Ovary (tissue), 9 donors: ENCODE data around the gene VKORC1. TPM values are rescaled to one million over a fixed set of nuclear protein-coding genes. Genes with fewer than 3 reads are reported as not detected.

ENCODE experiments used
- DNase-seq, 5 donors: peaks; one replicate each; pipeline ENCODE4 v3.0.0-alpha.2; 2019 to 2020
- H3K27ac ChIP-seq, 2 donors: fragments of 200-600 bp; one replicate each; pipeline versions ENCODE4 v1.5.1 to v1.8.0; 2019 to 2022
- H3K27me3 ChIP-seq: fragments of 200-600 bp; one replicate; pipeline ENCODE4 v1.8.0; 2022
- H3K36me3 ChIP-seq: fragments of 200-600 bp; sonication (generic); one replicate; pipeline ENCODE4 v1.5.1; 2019
- H3K4me1 ChIP-seq: one replicate; pipeline ENCODE4 v1.8.1; 2013; ENCODE audit warnings: mild to moderate bottlenecking, moderate library complexity; ENCODE audit not compliant: insufficient read depth
- H3K4me3 ChIP-seq: fragments of 200-600 bp; sonication (generic); one replicate; pipeline ENCODE4 v1.5.1; 2017
- H3K9me3 ChIP-seq, 2 donors: fragments of 200-600 bp in 1 of 2; sonication (generic) in 1 of 2; one replicate each; pipeline versions ENCODE4 v1.5.1 to v1.8.1; 2013 to 2019; ENCODE audit warnings: mild to moderate bottlenecking in 1 of 2, moderate library complexity in 1 of 2
- EP300 ChIP-seq: sonication (generic); formaldehyde crosslinking; IDR thresholded peaks from one replicate; pipeline ENCODE4 v1.6.1; 2017; ENCODE audit warnings: antibody characterized with exemption
- POLR2A ChIP-seq: fragments of 450-650 bp; IDR thresholded peaks from one replicate; pipeline ENCODE4 v1.6.1; 2017; ENCODE audit warnings: antibody characterized with exemption, mild to moderate bottlenecking, moderate library complexity
- WGBS, 3 donors: extraction: QIAGEN DNeasy Blood & Tissue Kit in 1 of 3; methylation state at CpG; one replicate each; pipeline versions ENCODE4 v1.1.5 to v1.1.7; 2013 to 2017; 5-methylcytosine and 5-hydroxymethylcytosine counted together
- intact Hi-C, 4 donors: fragments of 100-400 bp; cut with DNase I; formaldehyde crosslinking; loops; one replicate each; pipeline versions ENCODE4 v1.11.0 to v1.15.1; 2022 to 2023
- polyA plus RNA-seq, 2 donors: library from polyadenylated mRNA; stranded (reverse); fragments of 200-250 nt in 1 of 2; fragments of 350-450 nt in 1 of 2; fragmentation: Illumina TruSeq in 1 of 2; extraction: RNeasy Lipid Tissue Mini Kit (QIAGEN cat#74804) in 1 of 2; gene quantifications; one replicate each; pipeline ENCODE4 v1.2.3, GENCODE V29; 2013 to 2014
- total RNA-seq, 7 donors: library from RNA; depleted of rRNA in 2 of 7; stranded (reverse); fragments of >200 nt in 2 of 7; fragmentation: NEBNext Ultra II Directional in 3 of 7; extraction: Animal tissue kit (Norgen Biotek cat#: 25700) in 3 of 7; gene quantifications; one replicate each; pipeline versions ENCODE4 v1.1.0 to v1.2.4, GENCODE V29; 2016 to 2023
- TF ChIP-seq, protein P1 (sequence below), 3 donors: fragments of 450-650 bp in 2 of 3; fragments of 200-600 bp in 1 of 3; IDR thresholded peaks; one replicate each; pipeline versions ENCODE4 v1.5.1 to v1.8.0; 2016 to 2022; ENCODE audit warnings: antibody characterized with exemption in 3 of 3, mild to moderate bottlenecking in 1 of 3
- donor health status: DM: no; HTN: no; CAD: no; lungs with moderate emphysema.
- donor health status: DM: no; HTN: no; CAD: no.
- donor health status: Bipolar disorder and iron deficiency.
- donor health status: DM: yes; HTN: yes; CAD: no.
- donor health status: DM: no; HTN: no; CAD: no.
- donor health status: DM: yes; HTN: yes; CAD: no.

Gene VKORC1
- total and polyA plus RNA-seq, 9 donors: 72.1 to 141 (median 86.4) TPM

DNA sequence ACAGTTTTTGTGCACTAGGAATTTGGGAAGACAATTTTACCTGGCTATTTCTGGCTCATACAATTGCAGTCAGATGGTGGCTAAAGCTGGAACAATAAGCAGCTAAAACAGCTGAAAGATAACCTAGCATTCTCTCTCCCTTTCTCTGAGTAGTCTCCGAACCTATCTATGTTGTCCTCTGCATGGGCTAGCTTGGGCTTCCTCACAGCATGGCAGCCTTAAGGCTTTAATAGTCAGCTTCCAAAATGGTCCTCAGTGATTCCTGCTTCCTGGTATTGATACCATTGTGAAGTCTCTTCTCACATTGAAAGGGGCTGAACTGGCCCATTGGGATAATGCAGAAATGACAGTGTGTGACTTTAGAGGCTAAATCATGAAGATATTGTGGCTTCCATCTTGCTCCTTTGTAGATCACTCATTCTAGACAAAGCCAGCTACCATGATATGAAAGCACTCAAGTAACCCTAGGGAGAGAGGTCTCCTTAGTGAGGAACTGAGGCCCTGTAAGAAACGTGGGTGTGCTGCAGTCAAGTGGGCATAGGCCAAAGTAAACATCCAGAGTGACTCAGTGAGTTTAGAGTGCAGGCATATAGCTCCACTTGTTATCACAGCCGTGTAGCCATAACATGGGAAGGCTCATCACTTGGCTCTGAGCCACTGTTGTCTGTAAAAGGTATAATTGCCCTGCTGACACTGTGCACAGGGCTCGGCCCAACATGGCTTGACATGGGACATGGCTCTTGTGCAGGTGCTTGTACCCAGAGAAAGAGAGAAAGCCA lies 5.5 kb upstream of the VKORC1 start:
- peak in 1 of 5 donors; percentile 9 for DNase-seq
- intact Hi-C loops: no loop called here
- no peak overlapping the region for H3K27ac ChIP-seq
- no peak for TF ChIP-seq EP300
- TF ChIP-seq, protein P1, sequence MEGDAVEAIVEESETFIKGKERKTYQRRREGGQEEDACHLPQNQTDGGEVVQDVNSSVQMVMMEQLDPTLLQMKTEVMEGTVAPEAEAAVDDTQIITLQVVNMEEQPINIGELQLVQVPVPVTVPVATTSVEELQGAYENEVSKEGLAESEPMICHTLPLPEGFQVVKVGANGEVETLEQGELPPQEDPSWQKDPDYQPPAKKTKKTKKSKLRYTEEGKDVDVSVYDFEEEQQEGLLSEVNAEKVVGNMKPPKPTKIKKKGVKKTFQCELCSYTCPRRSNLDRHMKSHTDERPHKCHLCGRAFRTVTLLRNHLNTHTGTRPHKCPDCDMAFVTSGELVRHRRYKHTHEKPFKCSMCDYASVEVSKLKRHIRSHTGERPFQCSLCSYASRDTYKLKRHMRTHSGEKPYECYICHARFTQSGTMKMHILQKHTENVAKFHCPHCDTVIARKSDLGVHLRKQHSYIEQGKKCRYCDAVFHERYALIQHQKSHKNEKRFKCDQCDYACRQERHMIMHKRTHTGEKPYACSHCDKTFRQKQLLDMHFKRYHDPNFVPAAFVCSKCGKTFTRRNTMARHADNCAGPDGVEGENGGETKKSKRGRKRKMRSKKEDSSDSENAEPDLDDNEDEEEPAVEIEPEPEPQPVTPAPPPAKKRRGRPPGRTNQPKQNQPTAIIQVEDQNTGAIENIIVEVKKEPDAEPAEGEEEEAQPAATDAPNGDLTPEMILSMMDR (IDR thresholded peaks at IDR 0.05): no peak
- TF ChIP-seq POLR2A: no peak
- no peaks in the 10 kb centered on the region for H3K27me3 ChIP-seq
- H3K4me3 ChIP-seq: no peak overlapping the region
- H3K9me3 ChIP-seq: no peaks in the 10 kb centered on the region
- WGBS, 3 donors: 38 to 56% (median 38%) methylated on average over 4 of the region's 4 CpGs
- no peaks in the 10 kb centered on the region for H3K36me3 ChIP-seq
- no peaks in the 10 kb centered on the region for H3K4me1 ChIP-seq

GRCh38 chr16:31094088-31094423 lies 541 bp downstream of the VKORC1 start:
- peak overlapping the region in 1 of 2 donors; percentile 83 for H3K27ac ChIP-seq
- intact Hi-C loops: no loop called here
- TF ChIP-seq, protein P1 (IDR thresholded peaks at IDR 0.05): no peak
- peaks cover 4% of the 10 kb centered on the region for H3K4me1 ChIP-seq
- no peak for DNase-seq
- H3K36me3 ChIP-seq: no peaks in the 10 kb centered on the region
- WGBS, 3 donors: 0 to 1% (median 0%) methylated on average over 20 of the region's 20 CpGs
- H3K9me3 ChIP-seq: no peaks in the 10 kb centered on the region
- peak overlapping the region; percentile 60 for H3K4me3 ChIP-seq
- no peaks in the 10 kb centered on the region for H3K27me3 ChIP-seq

DNA sequence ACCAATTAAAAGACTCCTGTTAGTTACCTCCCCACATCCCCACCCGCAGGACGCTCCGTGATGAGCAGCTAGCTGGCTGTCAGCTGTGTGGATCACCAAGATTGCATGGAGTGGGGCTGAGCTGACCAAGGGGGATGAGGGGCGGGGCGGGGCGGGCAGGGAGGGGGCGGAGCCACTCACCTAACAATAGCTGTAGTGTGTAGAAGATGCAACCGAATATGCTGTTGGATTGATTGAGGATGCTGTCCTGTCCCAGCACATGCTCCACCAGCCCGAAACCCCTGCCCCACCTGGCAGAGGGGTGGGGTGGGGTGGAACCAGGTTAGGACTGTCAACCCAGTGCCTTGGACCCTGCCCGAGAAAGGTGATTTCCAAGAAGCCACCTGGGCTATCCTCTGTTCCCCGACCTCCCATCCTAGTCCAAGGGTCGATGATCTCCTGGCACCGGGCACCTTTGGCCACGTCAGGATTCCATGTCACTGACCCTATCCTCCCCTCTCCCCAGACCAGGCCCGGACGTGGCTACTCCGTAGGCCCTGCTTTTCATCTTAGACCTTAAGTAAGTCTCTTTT lies 1.4 kb downstream of the VKORC1 start:
- Histone ChIP-seq H3K27ac (no peak overlapping the region), H3K4me3 (no peak overlapping the region), H3K36me3 (no peaks in the 10 kb centered on the region), H3K4me1 (peaks cover 4% of the 10 kb centered on the region), H3K27me3 (no peaks in the 10 kb centered on the region), H3K9me3 (no peaks in the 10 kb centered on the region)
- DNase-seq: peak in 1 of 5 donors; percentile 25
- intact Hi-C loops: no loop called here
- whole genome bisulfite sequencing, 3 donors: 22 to 31% (median 26%) methylated on average over 12 to 17 of the region's 17 CpGs
- TF ChIP-seq EP300 (no peak), POLR2A (no peak)
- TF ChIP-seq, protein P1 (IDR thresholded peaks at IDR 0.05): no peak

- H3K4me3 ChIP-seq: no peak overlapping the region
- no peak for DNase-seq
- intact Hi-C loops: no loop called here
- peaks cover 4% of the 10 kb centered on the region for H3K4me1 ChIP-seq
- no peaks in the 10 kb centered on the region for H3K36me3 ChIP-seq
- no peaks in the 10 kb centered on the region for H3K27me3 ChIP-seq
- WGBS, 3 donors: 90 to 96% (median 94%) methylated on average over 5 of the region's 5 CpGs
- TF ChIP-seq, protein P1 (IDR thresholded peaks at IDR 0.05): no peak
- no peak for TF ChIP-seq POLR2A
- no peaks in the 10 kb centered on the region for H3K9me3 ChIP-seq
- H3K27ac ChIP-seq: no peak overlapping the region
Measured at GRCh38 chr16:31092330-31092729, 2.3 kb downstream of the VKORC1 start.
